AG09319 (cell line): ENCODE measurements around the gene TMSB4X.
"Not testable (repeated sequence)": the region's sequence is repeated elsewhere in the genome, so short reads cannot be mapped to it uniquely, and the experiment has no call there.

Experiments
- DNase-seq: peaks from one replicate; pipeline ENCODE4 v3.0.0-alpha.2; 2010; ENCODE audit warnings: low read depth; ENCODE audit errors: extremely low read depth
- CTCF ChIP-seq: IDR thresholded peaks from 2 replicates; pipeline ENCODE4 v1.5.1; 2011; ENCODE audit warnings: low read depth, mild to moderate bottlenecking, inconsistent platforms, low read length, moderate library complexity

The TMSB4X gene

GRCh38 chrX:13009844-13010243 is 34.9 kb downstream of the TMSB4X start:
- TF ChIP-seq CTCF = no peak
- no peak for DNase-seq

GRCh38 chrX:13010546-13010945 is 35.6 kb downstream of the TMSB4X start:
- DNase-seq = no peak
- no peak for TF ChIP-seq CTCF

- no peak for DNase-seq
- TF ChIP-seq CTCF = no peak
Observed at GRCh38 chrX:13013363-13014110, 38.6 kb downstream of the TMSB4X start.

GRCh38 chrX:13014111-13015096 is 39.5 kb downstream of the TMSB4X start:
- no peak for DNase-seq
- no peak for TF ChIP-seq CTCF

GRCh38 chrX:13015536-13016236 is 40.8 kb downstream of the TMSB4X start:
- no peak for DNase-seq
- TF ChIP-seq CTCF = no peak

- not testable (repeated sequence) for DNase-seq
Observed at GRCh38 chrX:13016731-13017130, 41.8 kb downstream of the TMSB4X start.

GRCh38 chrX:13022926-13023325 is 48.0 kb downstream of the TMSB4X start:
- DNase-seq = no peak

More at GRCh38 chrX:13022926-13023325, 48.0 kb downstream of the TMSB4X start:
- no peak for TF ChIP-seq CTCF
